ENCODE data around the gene B3GLCT. TPM values are rescaled to one million over a fixed set of nuclear protein-coding genes. Genes with fewer than 3 reads are reported as not detected.

B3GLCT gene
- total RNA-seq, 4 donors from 2014 or later = 10.8 to 14.0 (median 11.8) TPM

GRCh38 chr13:31224963-31225559, 25.3 kb downstream of the B3GLCT start:
- TF ChIP-seq POLR2A (IDR thresholded peaks at IDR 0.05) = no peak
- no peak for TF ChIP-seq CTCF (IDR thresholded peaks at IDR 0.05)
- WGBS, 2 donors = 69 to 81% methylated on average over 2 of the region's 2 CpGs

GRCh38 chr13:31225998-31226675, 26.4 kb downstream of the B3GLCT start:
- Histone ChIP-seq H3K4me1 (no peaks in the 10 kb centered on the region), H3K27ac (no peak overlapping the region), H3K27me3 (no peaks in the 10 kb centered on the region), H3K36me3 (no peaks in the 10 kb centered on the region), H3K4me3 (replicated peaks in 1 of 3) (no peak overlapping the region), H3K9me3 (no peaks in the 10 kb centered on the region)
- DNase-seq = no peak
- 91 to 92% methylated on average over 9 of the region's 9 CpGs for WGBS, 2 donors
- TF ChIP-seq POLR2A (IDR thresholded peaks at IDR 0.05) = no peak
- no peak for TF ChIP-seq CTCF (IDR thresholded peaks at IDR 0.05)
- intact Hi-C loops (cut with DNase I) = no loop called here

More at GRCh38 chr13:31224963-31225559, 25.3 kb downstream of the B3GLCT start:
- no peak for DNase-seq
- H3K27ac ChIP-seq = no peak overlapping the region
- intact Hi-C loops (cut with DNase I) = no loop called here
- no peaks in the 10 kb centered on the region for H3K4me1 ChIP-seq
- H3K9me3 ChIP-seq = no peaks in the 10 kb centered on the region
- no peaks in the 10 kb centered on the region for H3K27me3 ChIP-seq
- H3K36me3 ChIP-seq = no peaks in the 10 kb centered on the region
- no peak overlapping the region for H3K4me3 ChIP-seq (replicated peaks in 1 of 3)

GRCh38 chr13:31227063-31227462, 27.3 kb downstream of the B3GLCT start:
- intact Hi-C loops (cut with DNase I) = no loop called here

GRCh38 chr13:31227870-31228269, 28.1 kb downstream of the B3GLCT start:
- no peak overlapping the region for H3K27ac ChIP-seq
- intact Hi-C loops (cut with DNase I) = no loop called here
- H3K4me1 ChIP-seq = no peaks in the 10 kb centered on the region
- DNase-seq = no peak
- H3K9me3 ChIP-seq = no peaks in the 10 kb centered on the region
- 80 to 86% methylated on average over 8 of the region's 8 CpGs for WGBS, 2 donors
- no peak overlapping the region for H3K4me3 ChIP-seq (replicated peaks in 1 of 3)
- no peaks in the 10 kb centered on the region for H3K36me3 ChIP-seq
- no peaks in the 10 kb centered on the region for H3K27me3 ChIP-seq
- no peak for TF ChIP-seq POLR2A (IDR thresholded peaks at IDR 0.05)
- no peak for TF ChIP-seq CTCF (IDR thresholded peaks at IDR 0.05)

More at GRCh38 chr13:31227063-31227462, 27.3 kb downstream of the B3GLCT start:
- Histone ChIP-seq H3K9me3 (no peaks in the 10 kb centered on the region), H3K27ac (no peak overlapping the region), H3K36me3 (no peaks in the 10 kb centered on the region), H3K4me1 (no peaks in the 10 kb centered on the region), H3K4me3 (replicated peaks in 1 of 3) (no peak overlapping the region), H3K27me3 (no peaks in the 10 kb centered on the region)
- DNase-seq = no peak
- TF ChIP-seq CTCF (IDR thresholded peaks at IDR 0.05) (no peak), POLR2A (IDR thresholded peaks at IDR 0.05) (no peak)

- H3K4me1 ChIP-seq = no peaks in the 10 kb centered on the region
- no peak for DNase-seq
- H3K27ac ChIP-seq = no peak overlapping the region
- TF ChIP-seq CTCF (IDR thresholded peaks at IDR 0.05) = no peak
- no peak for TF ChIP-seq POLR2A (IDR thresholded peaks at IDR 0.05)
- 82 to 88% methylated on average over 6 of the region's 6 CpGs for WGBS, 2 donors
- no peak overlapping the region for H3K4me3 ChIP-seq (replicated peaks in 1 of 3)
- intact Hi-C loops (cut with DNase I) = loop anchor here (5.0 kb wide), 1 partner anchor 188 kb away; no protein-coding TSS in a partner anchor
- no peaks in the 10 kb centered on the region for H3K27me3 ChIP-seq
- no peaks in the 10 kb centered on the region for H3K36me3 ChIP-seq
- H3K9me3 ChIP-seq = no peaks in the 10 kb centered on the region
These were observed 35.0 kb downstream of the B3GLCT start for GRCh38 chr13:31234729-31235128.
